ENCODE results near the gene KLHL21. TPM values are rescaled to one million over a fixed set of nuclear protein-coding genes. Genes with fewer than 3 reads are reported as not detected.

Gene KLHL21
- 10 to 100 TPM; 17.9 to 18.1 TPM for total RNA-seq

- peaks cover 28% of the 10 kb centered on the region for H3K4me1 Mint-ChIP-seq (ENCODE audit: low read depth)
- H3K9me3 Mint-ChIP-seq, result no peaks in the 10 kb centered on the region
- ChIA-PET POLR2A (interaction anchor here (0.8 to 7.0 kb wide), 11 partner anchors 8 to 138 kb away, joined by 3 to 59 read pairs (median 4); partner anchors contain the start of genes NOL9, PHF13, THAP3 and ZBTB48), CTCF (interaction anchor here (0.6 to 2.7 kb wide), 10 partner anchors 8 to 142 kb away, joined by 3 to 12 read pairs (median 3); partner anchors contain the start of genes DNAJC11, NOL9, PLEKHG5 and TAS1R1)
- TF ChIP-seq CTCF (IDR thresholded peaks at IDR 0.05), result no peak
- DNase-seq, result peak; percentile 90
- peak within 1 kb of the TSS; percentile 98 for H3K27ac Mint-ChIP-seq
- H3K4me3 Mint-ChIP-seq, result peak within 1 kb of the TSS; percentile 93
- peak; percentile 60 for ATAC-seq
- intact Hi-C loops (cut with micrococcal nuclease), result loop anchor here (1.0 kb wide), 1 partner anchor 11 kb away; the partner anchor contains the start of gene PHF13
- no peaks in the 10 kb centered on the region for H3K27me3 Mint-ChIP-seq
- peaks cover 25% of the 10 kb centered on the region for H3K36me3 Mint-ChIP-seq (ENCODE audit: low read depth)
Observed at GRCh38 chr1:6602669-6603237, at the start of gene KLHL21. Gene KLHL21 (minus strand): TSS chr1:6602869. CDS start chr1:6602817, 52 bp downstream.

- H3K36me3 Mint-ChIP-seq (ENCODE audit: low read depth), result peaks cover 15% of the 10 kb centered on the region
- no peak for DNase-seq
- TF ChIP-seq CTCF (IDR thresholded peaks at IDR 0.05), result no peak
- no peaks in the 10 kb centered on the region for H3K27me3 Mint-ChIP-seq
- no peak for ATAC-seq
- intact Hi-C loops (cut with micrococcal nuclease), result no loop called here
- H3K9me3 Mint-ChIP-seq, result no peaks in the 10 kb centered on the region
- peaks cover 2% of the 10 kb centered on the region for H3K4me1 Mint-ChIP-seq (ENCODE audit: low read depth)
- POLR2A ChIA-PET, result no interaction called here
- H3K4me3 Mint-ChIP-seq, result no peak overlapping the region
- CTCF ChIA-PET, result interaction anchor here (1.0 to 1.1 kb wide), 2 partner anchors 49 to 214 kb away, joined by 3 read pairs; partner anchors contain the start of gene DNAJC11
- H3K27ac Mint-ChIP-seq, result no peak overlapping the region
Observed at GRCh38 chr1:6651909-6652308, 49.2 kb upstream of the KLHL21 start.

GRCh38 chr1:6648556-6648955 is 45.9 kb upstream of the KLHL21 start:
- peaks cover 19% of the 10 kb centered on the region for H3K36me3 Mint-ChIP-seq (ENCODE audit: low read depth)
- H3K4me3 Mint-ChIP-seq, result no peak overlapping the region
- TF ChIP-seq CTCF (IDR thresholded peaks at IDR 0.05), result no peak
- H3K27me3 Mint-ChIP-seq, result no peaks in the 10 kb centered on the region
- intact Hi-C loops (cut with micrococcal nuclease), result no loop called here
- DNase-seq (no peak), ATAC-seq (no peak)
- no peak overlapping the region for H3K27ac Mint-ChIP-seq
- H3K9me3 Mint-ChIP-seq, result no peaks in the 10 kb centered on the region
- no peaks in the 10 kb centered on the region for H3K4me1 Mint-ChIP-seq (ENCODE audit: low read depth)
- CTCF ChIA-PET, result interaction anchor here (1.5 kb wide), 1 partner anchor 15 kb away, joined by 3 read pairs; no protein-coding TSS in a partner anchor
- POLR2A ChIA-PET, result interaction anchor here (1.1 kb wide), 1 partner anchor 18 kb away, joined by 3 read pairs; no protein-coding TSS in a partner anchor

- intact Hi-C loops (cut with micrococcal nuclease), result no loop called here
- DNase-seq (peak; percentile 33), ATAC-seq (peak; percentile 69)
- no peaks in the 10 kb centered on the region for H3K4me1 Mint-ChIP-seq (ENCODE audit: low read depth)
- H3K4me3 Mint-ChIP-seq, result no peak overlapping the region
- H3K27me3 Mint-ChIP-seq, result no peaks in the 10 kb centered on the region
- ChIA-PET CTCF (interaction anchor here (0.7 to 3.6 kb wide), 34 partner anchors 7 to 180 kb away, joined by 3 to 14 read pairs (median 5); partner anchors contain the start of genes NOL9, TAS1R1, THAP3 and TNFRSF25), POLR2A (interaction anchor here (1.2 kb wide), 1 partner anchor 16 kb away, joined by 3 read pairs; no protein-coding TSS in a partner anchor)
- TF ChIP-seq CTCF (IDR thresholded peaks at IDR 0.05), result peak; percentile 81
- no peak overlapping the region for H3K27ac Mint-ChIP-seq
- H3K9me3 Mint-ChIP-seq, result no peaks in the 10 kb centered on the region
- H3K36me3 Mint-ChIP-seq (ENCODE audit: low read depth), result peaks cover 20% of the 10 kb centered on the region
Observed at GRCh38 chr1:6646499-6647148, 44.0 kb upstream of the KLHL21 start.
